ENCODE data around the gene REG4. TPM values are rescaled to one million over a fixed set of nuclear protein-coding genes. Genes with fewer than 3 reads are reported as not detected.

The REG4 gene
- total RNA-seq, 4 donors from 2014 or later: not detected

DNA sequence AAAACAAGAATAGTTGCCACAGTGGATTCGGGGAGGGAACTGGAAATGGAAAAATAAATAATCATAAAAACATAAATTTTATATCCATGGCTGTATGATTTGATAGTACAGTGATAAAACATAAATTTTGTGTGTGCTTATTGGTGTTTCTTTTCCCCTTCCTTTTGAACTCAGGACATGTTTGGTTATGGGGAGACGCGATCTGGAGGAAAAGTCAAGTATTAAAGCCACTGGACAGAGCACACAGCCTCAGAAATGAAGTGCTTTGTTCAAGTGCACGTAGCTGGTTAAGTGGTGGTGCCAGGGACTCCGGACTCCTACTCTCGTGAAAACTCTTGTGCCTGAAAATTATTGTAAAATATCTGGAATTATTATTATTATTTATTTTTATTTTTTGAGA is 32.9 kb downstream of the REG4 start:
- TF ChIP-seq, protein P1, sequence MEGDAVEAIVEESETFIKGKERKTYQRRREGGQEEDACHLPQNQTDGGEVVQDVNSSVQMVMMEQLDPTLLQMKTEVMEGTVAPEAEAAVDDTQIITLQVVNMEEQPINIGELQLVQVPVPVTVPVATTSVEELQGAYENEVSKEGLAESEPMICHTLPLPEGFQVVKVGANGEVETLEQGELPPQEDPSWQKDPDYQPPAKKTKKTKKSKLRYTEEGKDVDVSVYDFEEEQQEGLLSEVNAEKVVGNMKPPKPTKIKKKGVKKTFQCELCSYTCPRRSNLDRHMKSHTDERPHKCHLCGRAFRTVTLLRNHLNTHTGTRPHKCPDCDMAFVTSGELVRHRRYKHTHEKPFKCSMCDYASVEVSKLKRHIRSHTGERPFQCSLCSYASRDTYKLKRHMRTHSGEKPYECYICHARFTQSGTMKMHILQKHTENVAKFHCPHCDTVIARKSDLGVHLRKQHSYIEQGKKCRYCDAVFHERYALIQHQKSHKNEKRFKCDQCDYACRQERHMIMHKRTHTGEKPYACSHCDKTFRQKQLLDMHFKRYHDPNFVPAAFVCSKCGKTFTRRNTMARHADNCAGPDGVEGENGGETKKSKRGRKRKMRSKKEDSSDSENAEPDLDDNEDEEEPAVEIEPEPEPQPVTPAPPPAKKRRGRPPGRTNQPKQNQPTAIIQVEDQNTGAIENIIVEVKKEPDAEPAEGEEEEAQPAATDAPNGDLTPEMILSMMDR (IDR thresholded peaks at IDR 0.05; ENCODE audit: low read depth): no peak

DNA sequence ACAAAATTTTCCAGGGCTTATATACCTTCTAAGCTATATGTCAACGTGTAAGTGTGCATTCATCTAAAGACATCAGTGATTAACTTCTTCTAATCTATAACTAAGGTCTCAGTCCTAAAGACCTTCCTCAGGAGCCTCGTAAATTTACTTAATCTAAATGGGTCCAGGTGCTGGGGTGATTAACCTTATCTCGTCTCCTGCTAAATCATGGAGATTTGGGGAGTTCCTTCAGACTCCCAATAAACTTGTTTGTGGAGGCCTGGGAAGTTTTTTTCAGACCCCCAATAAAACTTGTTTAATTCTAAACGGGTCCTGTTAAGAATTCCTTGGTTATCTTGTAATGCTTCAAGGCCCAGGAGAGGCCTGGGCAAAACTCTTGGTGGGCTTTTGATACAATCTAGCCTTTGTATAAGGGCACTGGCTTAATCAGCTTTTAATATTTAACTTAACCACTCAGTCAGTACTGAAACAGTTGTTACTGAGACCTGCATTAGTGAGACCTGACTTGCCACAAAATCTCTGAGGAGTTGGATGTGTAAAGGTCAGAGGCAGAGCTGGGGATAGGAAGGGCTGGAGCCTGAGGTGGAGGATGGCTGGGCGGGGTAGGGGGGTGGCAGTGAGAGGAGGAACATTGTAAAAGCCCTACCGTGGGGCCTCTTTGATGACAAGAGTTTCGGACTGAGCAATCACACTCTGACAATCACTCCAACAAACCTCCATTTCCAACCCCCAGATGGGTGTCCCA is 36.3 kb downstream of the REG4 start:
- TF ChIP-seq, protein P1 (IDR thresholded peaks at IDR 0.05; ENCODE audit: low read depth): no peak

- TF ChIP-seq, protein P1 (IDR thresholded peaks at IDR 0.05; ENCODE audit: low read depth): no peak
Measured at GRCh38 chr1:119773711-119774241, 37.5 kb downstream of the REG4 start.

DNA sequence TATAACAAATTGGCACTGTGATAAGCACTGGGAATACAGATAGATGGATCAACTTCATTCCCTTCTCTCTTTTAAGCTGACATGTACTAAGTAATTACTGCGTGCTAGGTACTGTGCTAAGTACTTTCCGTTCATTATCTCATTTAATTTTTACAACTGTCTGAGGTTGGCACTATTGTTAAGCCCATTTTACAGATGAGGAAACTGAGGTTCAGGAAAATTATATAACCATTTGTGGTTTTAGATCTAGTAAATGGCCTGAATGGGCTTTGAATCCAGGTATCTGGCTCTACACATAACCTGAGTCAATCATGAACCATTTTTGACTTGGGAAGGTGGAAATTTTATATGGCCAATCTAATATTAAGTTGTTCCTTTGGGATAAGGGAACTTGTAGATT is 39.0 kb downstream of the REG4 start:
- TF ChIP-seq, protein P1 (IDR thresholded peaks at IDR 0.05; ENCODE audit: low read depth): no peak

GRCh38 chr1:119771770-119772169 is 39.5 kb downstream of the REG4 start:
- TF ChIP-seq, protein P1 (IDR thresholded peaks at IDR 0.05; ENCODE audit: low read depth): no peak

DNA sequence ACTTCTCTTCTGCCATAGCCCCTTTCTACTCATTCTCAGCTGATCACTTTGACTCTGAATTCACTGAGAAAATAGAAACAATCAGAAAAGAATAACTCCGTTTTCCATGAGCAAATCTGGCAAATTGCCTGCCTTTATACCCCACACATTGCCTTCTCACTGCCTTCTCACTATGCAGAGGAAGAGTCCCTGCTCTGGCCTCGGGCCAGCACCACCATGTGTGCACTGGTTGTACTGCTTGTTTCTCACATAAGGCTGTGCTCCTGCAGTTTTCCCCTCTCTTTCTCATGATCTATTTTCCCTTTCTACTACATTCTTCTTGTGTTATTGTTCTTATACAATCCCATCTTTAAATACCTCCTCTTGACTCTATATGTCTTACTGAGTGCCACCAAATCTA is 40.2 kb downstream of the REG4 start:
- TF ChIP-seq, protein P1 (IDR thresholded peaks at IDR 0.05; ENCODE audit: low read depth): no peak

DNA sequence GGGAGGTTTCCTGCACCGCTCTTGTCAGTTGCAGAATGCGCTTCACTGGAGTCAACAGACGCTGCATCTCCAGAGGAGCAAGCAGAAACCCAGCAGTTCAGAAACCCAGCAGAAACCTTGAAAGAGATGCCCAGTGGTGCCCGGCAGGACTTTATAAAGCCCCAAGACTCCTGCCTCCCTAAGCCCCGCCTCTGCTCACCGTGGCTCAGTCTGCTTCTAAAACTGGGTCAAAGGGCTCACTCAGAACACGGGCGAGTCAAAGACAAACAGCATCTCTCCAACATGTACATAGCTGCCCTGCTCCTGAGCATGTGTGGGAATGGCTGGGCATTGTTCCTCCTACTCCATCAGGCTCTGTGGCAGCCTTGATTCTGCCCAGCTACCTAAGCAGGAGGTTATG is 42.5 kb downstream of the REG4 start, which contains the start of gene HMGCS2:
HMGCS2 (minus strand) TSS at position 128 of the 400 bp plus-strand sequence; CDS start at position 67, 61 bp downstream.
- TF ChIP-seq, protein P1 (IDR thresholded peaks at IDR 0.05; ENCODE audit: low read depth): no peak
